ENCODE measurements around the gene MUC3A. TPM values are rescaled to one million over a fixed set of nuclear protein-coding genes. Genes with fewer than 3 reads are reported as not detected.

The MUC3A gene
- total and polyA plus RNA-seq, 10 of the 15 experiments (the other 5 are each of a cell fraction or from before 2014, with no cell fraction given), result 0.07 to 0.10 TPM; not detected in 8

GRCh38 chr7:101015626-101016025 lies 66.3 kb downstream of the MUC3A start:
- intact Hi-C loops (cut with micrococcal nuclease; ENCODE audit: unreplicated experiment) (no loop called here), in situ Hi-C loops (cut with MboI) (no loop called here)
- ATAC-seq (no peak), DNase-seq (ENCODE audit: low read depth, low spot score) (no peak), FAIRE-seq (no peak)
- peaks cover 15% of the 10 kb centered on the region for H3K4me1 ChIP-seq (ENCODE audit: control insufficient read depth, insufficient read depth, low read length)
- SMC1A ChIA-PET (ENCODE audit: uncharacterized antibody, unreplicated experiment), result no interaction called here
- H3K4me2 ChIP-seq (ENCODE audit: control insufficient read depth, insufficient read depth), result peak overlapping the region; percentile 88; the same call in 1 of the 2 replicates
- TF ChIP-seq PBX3 (IDR thresholded peaks at IDR 0.05; ENCODE audit: insufficient replicate concordance, low read depth, low read length) (no peak), EZH2 (IDR thresholded peaks at IDR 0.05; ENCODE audit: borderline replicate concordance, control insufficient read depth, low read depth, low read length) (no peak), SUPT20H (IDR thresholded peaks at IDR 0.05; ENCODE audit: borderline replicate concordance, control insufficient read depth, low read depth, low read length) (no peak), BHLHE40 (IDR thresholded peaks at IDR 0.05; ENCODE audit: borderline replicate concordance in 1 of 2, low read depth in 2 of 2, low read length in 1 of 2) (no peak), FOXM1 (IDR thresholded peaks at IDR 0.05; ENCODE audit: low read depth, low read length) (no peak), ZNF24 (IDR thresholded peaks at IDR 0.05) (no peak), CREM (IDR thresholded peaks at IDR 0.05; ENCODE audit: low read depth) (no peak), SP1 (IDR thresholded peaks at IDR 0.05; ENCODE audit: low read depth, low read length) (no peak), RUNX3 (IDR thresholded peaks at IDR 0.05; ENCODE audit: low read length) (no peak), SMAD1 (IDR thresholded peaks at IDR 0.05; ENCODE audit: low read depth, partially characterized antibody) (no peak), CEBPB (IDR thresholded peaks at IDR 0.05; ENCODE audit: borderline replicate concordance in 1 of 2, low read depth in 2 of 2, low read length in 2 of 2) (no peak), ESRRA (IDR thresholded peaks at IDR 0.05; ENCODE audit: low read length) (no peak), ZNF207 (IDR thresholded peaks at IDR 0.05; ENCODE audit: borderline replicate concordance) (no peak)
- H3K4me3 ChIP-seq, result peak overlapping the region; percentile 27; the same call in 1 of the 2 replicates
- no peak overlapping the region for H3K9ac ChIP-seq (ENCODE audit: control insufficient read depth, insufficient read depth, low read length)
- CTCF ChIA-PET, result interaction anchor here (1.1 to 1.8 kb wide), 2 partner anchors 43 to 129 kb away, joined by 3 to 7 read pairs; no protein-coding TSS in a partner anchor
- POLR2A ChIA-PET, result interaction anchor here (0.6 to 0.8 kb wide), 3 partner anchors 125 to 1273 kb away, joined by 3 to 4 read pairs (median 3); partner anchors contain the start of gene UFSP1
- WGBS (ENCODE audit: insufficient coverage, insufficient replicate concordance, low lambda C conversion rate, missing lambda C conversion rate), result 86% methylated on average over 8 of the region's 8 CpGs
- H3K27ac ChIP-seq (ENCODE audit: control insufficient read depth, insufficient read depth), result no peak overlapping the region
- H3K27me3 ChIP-seq (replicated peaks in 1 of 2; ENCODE audit: control insufficient read depth in 2 of 2, insufficient read depth in 2 of 2, low read length in 1 of 2), result no peaks in the 10 kb centered on the region
- RAD21 ChIA-PET (ENCODE audit: unreplicated experiment), result no interaction called here
- no peak overlapping the region for H2AFZ ChIP-seq (ENCODE audit: control insufficient read depth, low read depth, low read length)
- no peaks in the 10 kb centered on the region; the same call in none of the 2 replicates for H3K79me2 ChIP-seq (ENCODE audit: control insufficient read depth, insufficient read depth, low read length)
- H4K20me1 ChIP-seq (ENCODE audit: control insufficient read depth, insufficient read depth), result no peaks in the 10 kb centered on the region
- H3K36me3 ChIP-seq (ENCODE audit: control insufficient read depth in 2 of 2, insufficient read depth in 2 of 2, low read length in 1 of 2), result no peaks in the 10 kb centered on the region; a peak in 2 of 4 replicates
- no peaks in the 10 kb centered on the region for H3K9me3 ChIP-seq (replicated peaks; ENCODE audit: control insufficient read depth, insufficient read depth, low read length)
- no TSS peak for BruUV-seq (replicated peaks)
